A549 (cell line): ENCODE measurements around the gene HLA-A. TPM values are rescaled to one million over a fixed set of nuclear protein-coding genes. Genes with fewer than 3 reads are reported as not detected.
A peak's percentile ranks its signal among the peaks of the same experiment; 100 is the strongest.
"Not testable (repeated sequence)": the region's sequence is repeated elsewhere in the genome, so short reads cannot be mapped to it uniquely, and the experiment has no call there.

Source experiments
- ATAC-seq, 2 experiments: fragments of 200-7000 bp in 1 of 2; fragments of >200 bp in 1 of 2; cut with Nextera tagmentation in 1 of 2; cut with Tn5 transposase in 1 of 2; 3 replicates each; pipeline versions ENCODE4 v1.8.0 to v1.9.1; 2018 to 2020; ENCODE audit warnings: mild to moderate bottlenecking in 1 of 2, moderate library complexity in 1 of 2
- CTCF ChIA-PET: fragments of 300-600 bp; sonication (Branson Sonifier 250); formaldehyde crosslinking; extraction: SDS; loops from one replicate; lab custom pipeline; 2021; ENCODE audit warnings: antibody characterized with exemption, inconsistent platforms; lab: Yijun Ruan, JAX
- POLR2A ChIA-PET: fragments of 350-600 bp; formaldehyde crosslinking; extraction: SDS; loops from one replicate; lab custom pipeline; 2021; ENCODE audit warnings: antibody characterized with exemption, inconsistent platforms; lab: Yijun Ruan, JAX
- DNase-seq, 2 experiments: peaks; one replicate each; pipeline versions ENCODE4 v3.0.0 to v3.0.0-alpha.2; 2011 to 2016; ENCODE audit warnings: low read depth in 1 of 2, low spot score in 1 of 2
- FAIRE-seq: peaks from 2 replicates; lab custom pipeline; 2011; peaks lifted over from hg19 to GRCh38; lab: Jason Lieb, UNC
- H3K27ac ChIP-seq, 2 experiments: fragments of >200 bp; sonication (Bioruptor Twin); formaldehyde crosslinking; 3 replicates each; pipeline ENCODE4 v1.5.1; 2016 to 2017
- H3K4me1 ChIP-seq: fragments of >200 bp; sonication (Bioruptor Twin); formaldehyde crosslinking; 3 replicates; pipeline ENCODE4 v1.6.1; 2016
- H3K4me2 ChIP-seq: fragments of >200 bp; sonication (Bioruptor Twin); formaldehyde crosslinking; 3 replicates; pipeline ENCODE4 v1.6.1; 2016
- H3K4me3 ChIP-seq: fragments of >200 bp; sonication (Bioruptor Twin); formaldehyde crosslinking; 3 replicates; pipeline ENCODE4 v1.5.1; 2016
- H3K9me3 ChIP-seq: fragments of >200 bp; sonication (Bioruptor Twin); formaldehyde crosslinking; 3 replicates; pipeline ENCODE4 v1.6.1; 2016
- CHD2 ChIP-seq: fragments of 150-350 bp; IDR thresholded peaks from 2 replicates; pipeline ENCODE4 v1.6.1; 2014; ENCODE audit warnings: low read length; ENCODE audit not compliant: partially characterized antibody
- CHD4 ChIP-seq: fragments of 200-600 bp; sonication (generic); IDR thresholded peaks from 2 replicates; pipeline ENCODE4 v1.6.1; 2016; ENCODE audit warnings: antibody characterized with exemption, mild to moderate bottlenecking, borderline replicate concordance
- CTCF ChIP-seq: fragments of >200 bp; sonication (Bioruptor Twin); formaldehyde crosslinking; IDR thresholded peaks from 3 replicates; pipeline ENCODE4 v1.5.1; 2016
- ELK1 ChIP-seq: fragments of 150-350 bp; IDR thresholded peaks from 2 replicates; pipeline ENCODE4 v1.6.1; 2014; ENCODE audit warnings: low read depth, mild to moderate bottlenecking, low read length
- EP300 ChIP-seq, 2 experiments: fragments of >200 bp; sonication (Bioruptor Twin); formaldehyde crosslinking; IDR thresholded peaks; 2 replicates in 1 of 2; 3 replicates in 1 of 2; pipeline ENCODE4 v1.6.1; 2016 to 2017
- FOSB ChIP-seq: fragments of 250-450 bp; sonication (Bioruptor Pico); IDR thresholded peaks from 2 replicates; pipeline ENCODE4 v1.5.0; 2020; ENCODE audit warnings: mild to moderate bottlenecking, moderate library complexity
- FOSL2 ChIP-seq, 2 experiments: fragments of 450-650 bp in 1 of 2; fragments of >200 bp in 1 of 2; sonication (Bioruptor Twin) in 1 of 2; formaldehyde crosslinking; IDR thresholded peaks; 2 replicates each; pipeline versions ENCODE4 v1.5.0 to v1.6.1; 2016 to 2020; ENCODE audit warnings: mild to moderate bottlenecking in 1 of 2, moderate library complexity in 1 of 2
- FOXS1 ChIP-seq: fragments of 250-450 bp; sonication (Bioruptor Pico); IDR thresholded peaks from 2 replicates; pipeline ENCODE4 v1.5.0; 2020; ENCODE audit warnings: mild to moderate bottlenecking, moderate library complexity
- HEYL ChIP-seq: fragments of 250-450 bp; sonication (Bioruptor Pico); IDR thresholded peaks from 2 replicates; pipeline ENCODE4 v1.8.0; 2021; ENCODE audit warnings: mild to moderate bottlenecking, moderate library complexity
- HMGXB4 ChIP-seq: fragments of 250-450 bp; sonication (Bioruptor Pico); IDR thresholded peaks from 2 replicates; pipeline ENCODE4 v1.5.0; 2021; ENCODE audit warnings: mild to moderate bottlenecking, moderate library complexity, borderline replicate concordance
- HOXA7 ChIP-seq: fragments of 250-450 bp; sonication (Bioruptor Pico); IDR thresholded peaks from 2 replicates; pipeline ENCODE4 v1.5.0; 2020; ENCODE audit warnings: mild to moderate bottlenecking, moderate library complexity
- HOXB13 ChIP-seq: fragments of 250-450 bp; sonication (Bioruptor Pico); IDR thresholded peaks from 2 replicates; pipeline ENCODE4 v1.5.0; 2020; ENCODE audit warnings: low read depth, mild to moderate bottlenecking, moderate library complexity
- KDM5A ChIP-seq: fragments of 200-600 bp; sonication (generic); IDR thresholded peaks from 2 replicates; pipeline ENCODE4 v1.6.1; 2016; ENCODE audit warnings: antibody characterized with exemption, mild to moderate bottlenecking
- MAFK ChIP-seq: fragments of 450-650 bp; IDR thresholded peaks from 2 replicates; pipeline ENCODE4 v1.6.1; 2014; ENCODE audit not compliant: partially characterized antibody
- MAZ ChIP-seq: fragments of 150-350 bp; IDR thresholded peaks from 2 replicates; pipeline ENCODE4 v1.6.1; 2014; ENCODE audit warnings: antibody characterized with exemption, low read depth, low read length, borderline replicate concordance
- RAD21 ChIP-seq, 2 experiments: fragments of >200 bp in 1 of 2; sonication (Bioruptor Twin) in 1 of 2; formaldehyde crosslinking in 1 of 2; IDR thresholded peaks in 1 of 2; conservative IDR thresholded peaks in 1 of 2; 2 replicates in 1 of 2; 3 replicates in 1 of 2; pipeline ENCODE4 v1.6.1; 2012 to 2018; ENCODE audit warnings: inconsistent platforms in 1 of 2
- SREBF2 ChIP-seq: fragments of 450-650 bp; IDR thresholded peaks from 2 replicates; pipeline ENCODE4 v1.6.1; 2014; ENCODE audit warnings: mild to moderate bottlenecking, moderate library complexity
- TP53 ChIP-seq: fragments of 250-450 bp; sonication (Bioruptor Pico); IDR thresholded peaks from 2 replicates; pipeline ENCODE4 v1.5.0; 2021; ENCODE audit warnings: mild to moderate bottlenecking, moderate library complexity
- USF2 ChIP-seq: fragments of 450-650 bp; IDR thresholded peaks from 2 replicates; pipeline ENCODE4 v1.6.1; 2014; ENCODE audit warnings: antibody characterized with exemption
- ZFP36 ChIP-seq: fragments of 450-650 bp; IDR thresholded peaks from 2 replicates; pipeline ENCODE4 v1.6.1; 2014; ENCODE audit warnings: borderline replicate concordance; ENCODE audit not compliant: partially characterized antibody
- ZNF302 ChIP-seq: fragments of 250-450 bp; sonication (Bioruptor Pico); IDR thresholded peaks from 2 replicates; pipeline ENCODE4 v1.9.0; 2021; ENCODE audit warnings: inconsistent platforms, mild to moderate bottlenecking, moderate library complexity
- WGBS: methylation state at CpG from one replicate; pipeline ENCODE4 v1.1.6; 2017; ENCODE audit errors: missing lambda C conversion rate; 5-methylcytosine and 5-hydroxymethylcytosine counted together
- polyA plus RNA-seq, 4 experiments: library from polyadenylated mRNA; depleted of rRNA in 3 of 4; stranded (reverse); fragments of >200 nt; fragmentation: RNase III in 1 of 4; extraction: RNeasy Plus Mini Kit Qiagen cat#74134 plus additional on column Dnase treatment in 1 of 4; gene quantifications; 2 replicates in 3 of 4; 3 replicates in 1 of 4; pipeline ENCODE4 v1.2.3, GENCODE V29; 2011 to 2017

The HLA-A gene
- polyA plus RNA-seq, 2 of the 4 experiments (the other 2 are of a cell fraction): 78.8 to 95.0 TPM

- POLR2A ChIA-PET: interaction anchor here (1.5 kb wide), 1 partner anchor 11 kb away, joined by 3 read pairs; no protein-coding TSS in a partner anchor
- no peak for DNase-seq
- peak overlapping the region; percentile 66 to 80; a peak in 5 of 6 replicates for H3K27ac ChIP-seq
- H3K4me1 ChIP-seq: peaks cover 5% of the 10 kb centered on the region; the same call in 1 of the 3 replicates
- H3K4me3 ChIP-seq: peak overlapping the region; percentile 39
- 54% methylated on average over 4 of the region's 4 CpGs for WGBS
- H3K4me2 ChIP-seq: peak overlapping the region; percentile 68
- H3K9me3 ChIP-seq: no peaks in the 10 kb centered on the region
- TF ChIP-seq HMGXB4 (CRISPR knock-in tag) (no peak), CTCF (no peak), CHD2 (no peak), FOSL2 (IDR thresholded peaks at IDR 0.05) (no peak), FOSL2 (CRISPR knock-in tag; IDR thresholded peaks at IDR 0.05) (no peak), FOXS1 (CRISPR knock-in tag) (no peak), RAD21 (conservative IDR thresholded peaks at IDR 0.05 in 1 of 2, IDR thresholded peaks at IDR 0.05 in 1 of 2) (no peak), KDM5A (no peak), CHD4 (no peak), ZNF302 (CRISPR knock-in tag) (no peak), EP300 (IDR thresholded peaks at IDR 0.05) (no peak), ZFP36 (no peak)
- TF ChIP-seq, all 56 proteins: peak for 0
- no peak for FAIRE-seq
- CTCF ChIA-PET: interaction anchor here (0.7 to 3.3 kb wide), 11 partner anchors 8 to 281 kb away, joined by 3 to 19 read pairs (median 4); partner anchors contain the start of gene POLR1H
- ATAC-seq: no peak
These were observed 35.0 kb downstream of the HLA-A start for GRCh38 chr6:29977425-29977727.

GRCh38 chr6:29980013-29980412 lies 37.7 kb downstream of the HLA-A start:
- 38% methylated on average over 2 of the region's 4 CpGs for WGBS
- H3K4me3 ChIP-seq, H3K4me2 ChIP-seq, H3K4me1 ChIP-seq, POLR2A ChIA-PET, ATAC-seq, FAIRE-seq, CTCF ChIA-PET, H3K9me3 ChIP-seq, DNase-seq, H3K27ac ChIP-seq: not testable (repeated sequence)

- no peaks in the 10 kb centered on the region for H3K9me3 ChIP-seq
- peaks cover 5% of the 10 kb centered on the region; the same call in 1 of the 3 replicates for H3K4me1 ChIP-seq
- no peak overlapping the region for H3K4me2 ChIP-seq
- ChIA-PET POLR2A (no interaction called here), CTCF (no interaction called here)
- DNase-seq (peak in 1 of 2 experiments; percentile 30), FAIRE-seq (no peak), ATAC-seq (no peak)
- TF ChIP-seq TP53 (CRISPR knock-in tag) (no peak), HOXB13 (CRISPR knock-in tag) (no peak)
- H3K27ac ChIP-seq: no peak overlapping the region
- WGBS: 78% methylated on average over 10 of the region's 10 CpGs
- H3K4me3 ChIP-seq: no peak overlapping the region
These were observed 38.2 kb downstream of the HLA-A start for GRCh38 chr6:29980511-29980910.

GRCh38 chr6:29981211-29981812 lies 39.0 kb downstream of the HLA-A start:
- ATAC-seq (no peak), DNase-seq (no peak), FAIRE-seq (no peak)
- ChIA-PET CTCF (no interaction called here), POLR2A (no interaction called here)
- Histone ChIP-seq H3K4me2 (no peak overlapping the region), H3K4me1 (peaks cover 5% of the 10 kb centered on the region; the same call in 1 of the 3 replicates), H3K27ac (no peak overlapping the region), H3K4me3 (no peak overlapping the region), H3K9me3 (no peaks in the 10 kb centered on the region)
- WGBS: 56% methylated on average over 8 of the region's 8 CpGs
- no peak for TF ChIP-seq FOSB (CRISPR knock-in tag)
- TF ChIP-seq MAZ: no peak
- no peak for TF ChIP-seq HEYL (CRISPR knock-in tag)
- no peak for TF ChIP-seq USF2
- no peak for TF ChIP-seq HMGXB4 (CRISPR knock-in tag)
- TF ChIP-seq HOXA7 (CRISPR knock-in tag): no peak
- no peak for TF ChIP-seq MAFK
- TF ChIP-seq ELK1: no peak
- no peak for TF ChIP-seq FOXS1 (CRISPR knock-in tag)
- no peak for TF ChIP-seq HOXB13 (CRISPR knock-in tag)
- no peak for TF ChIP-seq SREBF2
